GM23248 (cell line): ENCODE measurements around the gene FOXD4.
"Not testable (repeated sequence)": the region's sequence is repeated elsewhere in the genome, so short reads cannot be mapped to it uniquely, and the experiment has no call there.

Experiments used
- EZH2 ChIP-seq: fragments of 200-600 bp; sonication (generic); IDR thresholded peaks from 2 replicates; pipeline ENCODE4 v1.6.1; 2018; ENCODE audit warnings: antibody characterized with exemption, mild to moderate bottlenecking; ENCODE audit not compliant: insufficient read depth, poor library complexity, severe bottlenecking
- EZH2phosphoT487 ChIP-seq: fragments of 200-600 bp; sonication (generic); IDR thresholded peaks from 2 replicates; pipeline ENCODE4 v1.6.1; 2018; ENCODE audit warnings: antibody characterized with exemption, moderate library complexity, mild to moderate bottlenecking, low read depth; ENCODE audit not compliant: insufficient read depth

DNA sequence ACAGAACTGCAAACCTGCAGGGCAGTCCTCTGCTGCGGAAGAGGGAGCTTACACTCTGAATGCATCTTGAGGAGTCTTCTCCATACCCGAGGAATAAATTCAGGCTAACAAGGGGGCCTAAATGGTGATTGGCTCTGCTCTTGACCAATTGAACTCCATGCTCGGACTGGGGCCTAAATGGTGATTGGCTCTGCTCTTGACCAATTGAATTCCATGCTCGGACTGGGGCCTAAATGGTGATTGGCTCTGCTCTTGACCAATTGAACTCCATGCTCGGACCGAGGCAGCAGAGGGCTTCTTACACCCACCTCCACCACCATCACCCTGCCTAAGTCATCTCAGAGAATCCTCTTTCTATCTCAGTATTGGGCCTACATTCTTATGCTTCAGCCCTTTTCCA is 18.4 kb downstream of the FOXD4 start:
- TF ChIP-seq EZH2, EZH2phosphoT487: not testable (repeated sequence)
